Measurements from ENCODE around the gene TBL1Y.

Gene TBL1Y

DNA sequence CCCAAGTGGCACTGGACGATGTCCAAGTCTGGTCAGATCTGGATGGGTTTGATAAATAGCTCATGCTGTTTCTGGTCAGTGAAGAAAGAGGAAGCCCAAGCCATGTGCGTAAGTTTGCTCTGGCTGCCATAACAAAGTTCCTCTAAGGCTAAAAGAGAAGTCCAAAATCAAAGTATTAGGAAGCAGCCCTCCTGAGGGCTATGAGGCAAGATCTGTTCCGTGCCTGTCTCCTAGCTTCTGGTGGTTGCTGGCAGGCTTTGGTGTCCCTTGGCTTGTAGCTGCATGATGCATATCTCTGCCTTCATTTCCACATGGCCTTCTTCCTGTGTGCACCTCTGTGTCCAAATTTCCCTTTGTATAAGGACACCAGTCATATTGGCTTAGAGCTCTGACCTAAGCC, 81.5 kb downstream of the TBL1Y start:
- no peaks in the 10 kb centered on the region for H3K4me1 ChIP-seq (ENCODE audit: insufficient read depth, insufficient read length)
- H3K27me3 ChIP-seq (ENCODE audit: insufficient read depth, insufficient read length) = no peaks in the 10 kb centered on the region
- no peak for TF ChIP-seq YY1 (IDR thresholded peaks at IDR 0.05; ENCODE audit: insufficient read depth, insufficient read length)
- no peak for TF ChIP-seq ZNF274 (IDR thresholded peaks at IDR 0.05; ENCODE audit: low read depth, low read length)
- TF ChIP-seq SUZ12 (IDR thresholded peaks at IDR 0.05; ENCODE audit: extremely low read depth, insufficient read depth, insufficient read length) = no peak
- H3K9ac ChIP-seq (ENCODE audit: insufficient read length, low read depth) = no peak overlapping the region
- H3K36me3 ChIP-seq (ENCODE audit: insufficient read depth, insufficient read length, low read length) = no peaks in the 10 kb centered on the region
- DNase-seq (ENCODE audit: low read depth, low spot score) = no peak
- no peaks in the 10 kb centered on the region for H3K9me3 ChIP-seq (ENCODE audit: insufficient read depth, low read length)
- H3K4me3 ChIP-seq (ENCODE audit: insufficient read length, low read depth) = no peak overlapping the region

DNA sequence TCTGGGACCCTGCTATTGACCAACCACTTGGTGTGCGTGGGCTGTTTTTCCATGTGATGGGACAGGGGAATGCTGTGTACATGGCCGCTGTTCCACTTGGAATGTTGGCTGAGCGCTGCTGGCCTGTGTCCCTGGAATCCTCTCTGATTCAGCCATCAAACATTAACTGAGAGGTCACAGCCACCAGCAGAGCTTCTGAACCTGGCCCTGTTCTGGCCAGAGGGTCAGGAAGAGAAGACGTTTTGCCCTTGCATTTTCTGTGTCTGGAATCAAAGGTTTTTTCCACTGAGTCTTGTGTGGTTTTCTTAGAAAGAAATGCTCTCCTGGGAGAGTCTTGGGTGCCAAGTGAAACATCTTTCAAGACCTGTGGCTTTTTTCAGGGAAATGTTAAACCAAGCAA, 85.5 kb downstream of the TBL1Y start:
- TF ChIP-seq SUZ12 (IDR thresholded peaks at IDR 0.05; ENCODE audit: extremely low read depth, insufficient read depth, insufficient read length) (no peak), YY1 (IDR thresholded peaks at IDR 0.05; ENCODE audit: insufficient read depth, insufficient read length) (no peak), ZNF274 (IDR thresholded peaks at IDR 0.05; ENCODE audit: low read depth, low read length) (no peak)
- Histone ChIP-seq H3K9me3 (ENCODE audit: insufficient read depth, low read length) (no peaks in the 10 kb centered on the region), H3K4me3 (ENCODE audit: insufficient read length, low read depth) (no peak overlapping the region), H3K27me3 (ENCODE audit: insufficient read depth, insufficient read length) (no peaks in the 10 kb centered on the region), H3K9ac (ENCODE audit: insufficient read length, low read depth) (no peak overlapping the region), H3K4me1 (ENCODE audit: insufficient read depth, insufficient read length) (no peaks in the 10 kb centered on the region), H3K36me3 (ENCODE audit: insufficient read depth, insufficient read length, low read length) (no peaks in the 10 kb centered on the region)
- DNase-seq (ENCODE audit: low read depth, low spot score) = no peak

DNA sequence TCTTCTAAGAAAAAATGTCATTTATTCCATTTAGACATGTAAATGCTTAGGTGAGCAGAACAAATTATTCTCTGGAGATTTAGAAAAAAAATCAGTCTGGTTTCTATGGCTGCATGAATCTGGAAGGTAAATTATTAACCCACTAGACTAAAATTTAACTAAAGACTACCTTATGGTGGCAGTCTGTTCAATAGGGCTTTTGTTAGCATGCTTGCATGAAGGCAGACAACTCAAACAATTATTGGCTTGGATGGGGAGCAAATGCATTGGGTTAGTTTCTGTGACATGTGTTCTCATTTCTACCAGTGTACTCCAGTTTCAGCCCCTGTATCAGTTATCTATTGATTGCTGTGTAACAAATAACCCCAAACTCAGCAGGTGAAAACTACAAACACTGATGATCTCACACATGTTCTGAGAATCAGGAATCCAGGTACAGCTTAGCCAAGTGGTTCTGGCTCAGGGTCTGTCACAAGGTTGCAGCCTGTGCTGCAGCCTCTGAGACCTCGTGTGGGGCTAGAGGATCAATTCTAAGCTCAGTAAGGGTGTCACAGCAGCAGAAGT, 87.1 kb downstream of the TBL1Y start:
- Histone ChIP-seq H3K4me3 (ENCODE audit: insufficient read length, low read depth) (no peak overlapping the region), H3K27me3 (ENCODE audit: insufficient read depth, insufficient read length) (no peaks in the 10 kb centered on the region)

DNA sequence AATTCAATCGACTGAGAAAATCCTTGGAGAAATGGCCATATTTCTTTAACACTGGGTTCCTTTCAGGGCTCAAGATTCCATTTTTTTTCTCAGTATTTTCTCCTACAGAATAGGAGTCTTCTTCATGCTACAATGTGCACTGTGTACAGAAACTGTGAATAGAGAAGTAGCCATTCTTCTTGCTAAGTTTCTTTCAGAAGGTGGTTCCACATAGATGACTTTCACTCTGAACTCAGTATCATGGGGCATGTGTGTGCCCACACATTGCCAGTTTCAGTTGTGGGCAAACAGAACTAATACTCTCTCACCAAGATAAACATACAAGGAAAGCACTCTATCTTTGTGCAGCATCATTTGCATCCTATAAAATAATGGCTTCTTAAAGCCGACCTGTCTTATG, 89.4 kb downstream of the TBL1Y start:
- H3K9me3 ChIP-seq (ENCODE audit: insufficient read depth, low read length) = no peaks in the 10 kb centered on the region
- no peak for TF ChIP-seq SUZ12 (IDR thresholded peaks at IDR 0.05; ENCODE audit: extremely low read depth, insufficient read depth, insufficient read length)
- TF ChIP-seq YY1 (IDR thresholded peaks at IDR 0.05; ENCODE audit: insufficient read depth, insufficient read length) = no peak
- no peak for TF ChIP-seq ZNF274 (IDR thresholded peaks at IDR 0.05; ENCODE audit: low read depth, low read length)
- H3K4me1 ChIP-seq (ENCODE audit: insufficient read depth, insufficient read length) = no peaks in the 10 kb centered on the region
- DNase-seq (ENCODE audit: low read depth, low spot score) = no peak
- H3K27me3 ChIP-seq (ENCODE audit: insufficient read depth, insufficient read length) = no peaks in the 10 kb centered on the region
- H3K36me3 ChIP-seq (ENCODE audit: insufficient read depth, insufficient read length, low read length) = no peaks in the 10 kb centered on the region
- H3K4me3 ChIP-seq (ENCODE audit: insufficient read length, low read depth) = no peak overlapping the region
- H3K9ac ChIP-seq (ENCODE audit: insufficient read length, low read depth) = no peak overlapping the region

More for the DNA sequence above, 87.1 kb downstream of the TBL1Y start:
- Histone ChIP-seq H3K9ac (ENCODE audit: insufficient read length, low read depth) (no peak overlapping the region), H3K4me1 (ENCODE audit: insufficient read depth, insufficient read length) (no peaks in the 10 kb centered on the region), H3K36me3 (ENCODE audit: insufficient read depth, insufficient read length, low read length) (no peaks in the 10 kb centered on the region), H3K9me3 (ENCODE audit: insufficient read depth, low read length) (no peaks in the 10 kb centered on the region)
- TF ChIP-seq YY1 (IDR thresholded peaks at IDR 0.05; ENCODE audit: insufficient read depth, insufficient read length) (no peak), ZNF274 (IDR thresholded peaks at IDR 0.05; ENCODE audit: low read depth, low read length) (no peak), SUZ12 (IDR thresholded peaks at IDR 0.05; ENCODE audit: extremely low read depth, insufficient read depth, insufficient read length) (no peak)
- no peak for DNase-seq (ENCODE audit: low read depth, low spot score)

DNA sequence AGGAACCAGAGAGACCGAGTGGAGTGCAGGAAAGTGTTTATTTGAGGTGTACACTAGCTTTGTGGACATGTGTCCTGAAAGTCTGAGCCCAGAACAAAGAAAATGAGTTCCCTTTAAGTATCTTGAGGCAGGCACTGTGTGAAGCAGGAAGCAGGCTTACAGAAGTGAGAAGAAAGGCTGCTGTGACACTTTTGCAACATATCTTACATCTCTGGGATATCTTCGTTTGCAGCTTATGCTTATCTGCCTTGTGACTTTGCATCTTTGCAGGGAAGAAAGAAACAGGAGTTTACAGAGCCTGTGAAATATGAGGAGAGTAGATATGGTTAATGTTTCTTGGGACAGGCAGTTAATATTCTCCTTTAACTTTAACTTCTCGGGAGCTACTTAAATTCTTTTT, 92.1 kb downstream of the TBL1Y start:
- DNase-seq (ENCODE audit: low read depth, low spot score) = no peak
- Histone ChIP-seq H3K4me1 (ENCODE audit: insufficient read depth, insufficient read length) (no peaks in the 10 kb centered on the region), H3K9ac (ENCODE audit: insufficient read length, low read depth) (no peak overlapping the region), H3K4me3 (ENCODE audit: insufficient read length, low read depth) (no peak overlapping the region), H3K27me3 (ENCODE audit: insufficient read depth, insufficient read length) (no peaks in the 10 kb centered on the region), H3K36me3 (ENCODE audit: insufficient read depth, insufficient read length, low read length) (no peaks in the 10 kb centered on the region), H3K9me3 (ENCODE audit: insufficient read depth, low read length) (no peaks in the 10 kb centered on the region)
- no peak for TF ChIP-seq ZNF274 (IDR thresholded peaks at IDR 0.05; ENCODE audit: low read depth, low read length)
- no peak for TF ChIP-seq SUZ12 (IDR thresholded peaks at IDR 0.05; ENCODE audit: extremely low read depth, insufficient read depth, insufficient read length)
- no peak for TF ChIP-seq YY1 (IDR thresholded peaks at IDR 0.05; ENCODE audit: insufficient read depth, insufficient read length)

DNA sequence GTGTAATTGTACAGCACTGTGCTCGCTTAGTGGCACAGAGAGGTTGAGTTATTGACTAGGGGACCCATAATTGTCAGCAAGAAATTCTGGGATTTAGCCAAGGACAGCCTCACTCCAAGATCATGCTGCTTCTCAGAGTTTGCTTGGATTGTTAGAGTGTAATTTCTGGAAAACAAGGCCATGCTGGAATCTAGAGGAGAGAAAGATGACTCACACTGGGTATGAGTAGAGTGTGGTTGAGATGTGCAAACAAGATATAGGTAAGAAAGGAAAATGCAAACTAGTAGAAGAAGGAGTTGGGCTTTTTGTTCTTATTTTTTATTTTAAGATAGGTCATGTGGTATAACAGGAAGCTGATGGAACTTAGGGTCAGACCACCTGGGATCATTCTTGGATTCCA, 97.4 kb downstream of the TBL1Y start:
- no peak overlapping the region for H3K4me3 ChIP-seq (ENCODE audit: insufficient read length, low read depth)
- H3K9ac ChIP-seq (ENCODE audit: insufficient read length, low read depth) = no peak overlapping the region
- no peaks in the 10 kb centered on the region for H3K36me3 ChIP-seq (ENCODE audit: insufficient read depth, insufficient read length, low read length)
- no peak for DNase-seq (ENCODE audit: low read depth, low spot score)
- H3K4me1 ChIP-seq (ENCODE audit: insufficient read depth, insufficient read length) = no peaks in the 10 kb centered on the region
- no peaks in the 10 kb centered on the region for H3K9me3 ChIP-seq (ENCODE audit: insufficient read depth, low read length)
- TF ChIP-seq SUZ12 (IDR thresholded peaks at IDR 0.05; ENCODE audit: extremely low read depth, insufficient read depth, insufficient read length) (no peak), YY1 (IDR thresholded peaks at IDR 0.05; ENCODE audit: insufficient read depth, insufficient read length) (no peak), ZNF274 (IDR thresholded peaks at IDR 0.05; ENCODE audit: low read depth, low read length) (no peak)
- H3K27me3 ChIP-seq (ENCODE audit: insufficient read depth, insufficient read length) = no peaks in the 10 kb centered on the region

DNA sequence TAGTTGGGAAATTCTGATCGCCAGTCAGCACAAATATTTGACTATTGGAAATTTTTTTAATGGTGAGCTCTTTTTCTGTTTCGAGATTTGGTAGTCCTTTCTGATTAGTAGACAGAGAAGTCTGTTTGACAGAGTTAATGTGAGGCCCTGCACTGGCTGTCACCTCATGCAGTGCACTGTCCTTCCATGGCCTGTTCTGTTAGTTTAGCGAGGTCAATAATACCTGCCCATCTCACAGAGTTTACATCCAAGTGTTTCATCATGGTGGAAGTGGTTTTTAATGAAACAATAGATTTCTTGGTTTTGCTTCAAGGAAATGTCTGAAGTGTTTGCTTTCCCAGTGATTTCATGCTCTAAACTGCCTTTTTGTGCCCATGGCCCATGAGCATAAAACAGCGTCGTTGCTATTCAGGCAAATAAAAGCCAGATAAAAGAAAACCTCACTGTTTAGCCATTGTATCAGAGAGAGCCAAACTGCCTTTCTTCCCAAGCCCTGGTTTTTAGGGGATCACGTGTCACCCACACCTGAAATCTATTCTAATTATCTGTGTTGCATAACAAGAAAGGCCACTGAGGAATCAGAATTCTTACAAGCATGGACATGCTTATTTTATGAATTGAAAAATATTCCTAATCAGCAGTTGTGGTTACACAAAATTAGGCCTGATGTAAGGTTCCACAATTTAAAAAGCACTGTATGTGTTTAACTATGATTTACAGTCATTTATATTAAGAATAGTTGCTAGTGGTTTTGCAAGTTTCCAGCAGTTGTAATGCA, 98.3 kb downstream of the TBL1Y start:
- H3K4me3 ChIP-seq (ENCODE audit: insufficient read length, low read depth) = no peak overlapping the region
- H3K27me3 ChIP-seq (ENCODE audit: insufficient read depth, insufficient read length) = no peaks in the 10 kb centered on the region
- DNase-seq (ENCODE audit: low read depth, low spot score) = no peak
- no peaks in the 10 kb centered on the region for H3K36me3 ChIP-seq (ENCODE audit: insufficient read depth, insufficient read length, low read length)
- no peak for TF ChIP-seq YY1 (IDR thresholded peaks at IDR 0.05; ENCODE audit: insufficient read depth, insufficient read length)
- no peak for TF ChIP-seq SUZ12 (IDR thresholded peaks at IDR 0.05; ENCODE audit: extremely low read depth, insufficient read depth, insufficient read length)
- no peak for TF ChIP-seq ZNF274 (IDR thresholded peaks at IDR 0.05; ENCODE audit: low read depth, low read length)
- H3K4me1 ChIP-seq (ENCODE audit: insufficient read depth, insufficient read length) = no peaks in the 10 kb centered on the region
- H3K9me3 ChIP-seq (ENCODE audit: insufficient read depth, low read length) = no peaks in the 10 kb centered on the region
- no peak overlapping the region for H3K9ac ChIP-seq (ENCODE audit: insufficient read length, low read depth)

Data from NT2/D1 (cell line).